SK-N-SH (cell line): Measurements from ENCODE around the gene B4GALNT3. TPM values are rescaled to one million over a fixed set of nuclear protein-coding genes. Genes with fewer than 3 reads are reported as not detected.

Experiments used
- CTCF ChIA-PET: fragments of 300-600, 350-600 bp; formaldehyde crosslinking; extraction: SDS; loops from one replicate; lab custom pipeline; 2021; lab: Yijun Ruan, JAX
- POLR2A ChIA-PET: fragments of 350-600 bp; sonication (Branson Sonifier 250); formaldehyde crosslinking; extraction: SDS; loops from one replicate; lab custom pipeline; 2020; ENCODE audit warnings: antibody characterized with exemption, inconsistent platforms; lab: Yijun Ruan, JAX
- DNase-seq: peaks from one replicate; pipeline ENCODE4 v3.0.0; 2012
- H2AFZ ChIP-seq: fragments of 200-600 bp; sonication (generic); 2 replicates; pipeline ENCODE4 v1.8.1; 2016; ENCODE audit warnings: antibody characterized with exemption, mild to moderate bottlenecking, low read depth
- H3F3A ChIP-seq: fragments of 200-600 bp; sonication (generic); replicated peaks from 2 replicates; pipeline ENCODE3; 2016; ENCODE audit warnings: antibody characterized with exemption, mild to moderate bottlenecking; ENCODE audit not compliant: insufficient read depth
- H3K27ac ChIP-seq, 2 experiments: fragments of 200-500 bp in 1 of 2; fragments of 200-600 bp in 1 of 2; sonication (Bioruptor generic) in 1 of 2; sonication (generic), shearing (Covaris generic) in 1 of 2; 2 replicates each; pipeline versions ENCODE4 v1.5.1 to v1.6.1; 2014 to 2016; ENCODE audit warnings: low read depth in 2 of 2, inconsistent platforms in 1 of 2, low read length in 1 of 2, mild to moderate bottlenecking in 1 of 2, mixed read lengths in 1 of 2
- H3K27me3 ChIP-seq: fragments of 200-600 bp; sonication (generic), shearing (Covaris generic); 2 replicates; pipeline ENCODE4 v1.6.1; 2016; ENCODE audit warnings: mixed run types; ENCODE audit not compliant: insufficient read depth
- H3K36me3 ChIP-seq, 2 experiments: fragments of 200-500 bp in 1 of 2; fragments of 200-600 bp in 1 of 2; sonication (Bioruptor generic) in 1 of 2; sonication (generic) in 1 of 2; replicated peaks in 1 of 2; 2 replicates each; pipeline versions ENCODE3 to v1.5.1; 2014 to 2016; ENCODE audit warnings: low read length in 1 of 2, mild to moderate bottlenecking in 1 of 2; ENCODE audit not compliant: insufficient read depth in 2 of 2, control insufficient read depth in 1 of 2
- H3K4me1 ChIP-seq, 2 experiments: fragments of 200-500 bp in 1 of 2; fragments of 200-600 bp in 1 of 2; sonication (Bioruptor generic) in 1 of 2; sonication (generic), shearing (Covaris generic) in 1 of 2; 2 replicates each; pipeline versions ENCODE4 v1.5.1 to v1.6.1; 2014 to 2016; ENCODE audit warnings: low read depth in 1 of 2, low read length in 1 of 2, mixed run types in 1 of 2; ENCODE audit not compliant: insufficient read depth in 2 of 2, control insufficient read depth in 1 of 2
- H3K4me2 ChIP-seq: fragments of 200-600 bp; sonication (generic), shearing (Covaris generic); 2 replicates; pipeline ENCODE4 v1.6.1; 2017; ENCODE audit warnings: mixed run types
- H3K4me3 ChIP-seq, 2 experiments: fragments of 200-500 bp in 1 of 2; fragments of 200-600 bp in 1 of 2; sonication (Bioruptor generic) in 1 of 2; sonication (generic), shearing (Covaris generic) in 1 of 2; 2 replicates each; pipeline versions ENCODE4 v1.5.1 to v1.8.1; 2014 to 2016; ENCODE audit warnings: low read depth in 2 of 2, inconsistent platforms in 1 of 2, low read length in 1 of 2, mild to moderate bottlenecking in 1 of 2, mixed read lengths in 1 of 2, moderate library complexity in 1 of 2
- H3K79me2 ChIP-seq: fragments of 200-600 bp; sonication (generic); 2 replicates; pipeline ENCODE4 v1.8.1; 2017; ENCODE audit warnings: mild to moderate bottlenecking; ENCODE audit not compliant: insufficient read depth
- H3K9ac ChIP-seq: fragments of 200-600 bp; sonication (generic); 2 replicates; pipeline ENCODE4 v1.6.1; 2017; ENCODE audit warnings: mixed run types
- H3K9me2 ChIP-seq: fragments of 200-600 bp; sonication (generic); 2 replicates; pipeline ENCODE4 v1.6.1; 2017; ENCODE audit warnings: mixed run types
- H3K9me3 ChIP-seq: fragments of 200-600 bp; sonication (generic); 2 replicates; pipeline ENCODE4 v1.6.1; 2017; ENCODE audit warnings: mixed run types, mild to moderate bottlenecking, moderate library complexity
- H4K20me1 ChIP-seq: fragments of 200-600 bp; sonication (generic); 2 replicates; pipeline ENCODE4 v1.6.1; 2017; ENCODE audit warnings: mild to moderate bottlenecking, mixed run types; ENCODE audit not compliant: insufficient read depth
- CTCF ChIP-seq: fragments of 200-600 bp; sonication (generic); IDR thresholded peaks from 2 replicates; pipeline ENCODE4 v1.6.1; 2017; ENCODE audit warnings: antibody characterized with exemption, mild to moderate bottlenecking, moderate library complexity
- EP300 ChIP-seq, 2 experiments: IDR thresholded peaks; 2 replicates each; pipeline versions ENCODE4 v1.4.0 to v1.6.1; 2012; ENCODE audit warnings: borderline replicate concordance in 1 of 2, low read depth in 1 of 2, low read length in 1 of 2
- FOSL2 ChIP-seq: IDR thresholded peaks from 2 replicates; pipeline ENCODE4 v1.4.0; 2012; ENCODE audit warnings: low read depth, mild to moderate bottlenecking, moderate library complexity, borderline replicate concordance
- FOXJ3 ChIP-seq: sonication (generic); formaldehyde crosslinking; IDR thresholded peaks from 2 replicates; pipeline ENCODE4 v1.5.1; 2020; ENCODE audit warnings: mild to moderate bottlenecking, missing genetic modification reagents
- FOXM1 ChIP-seq: IDR thresholded peaks from 2 replicates; pipeline ENCODE4 v1.4.0; 2012; ENCODE audit warnings: low read depth, mild to moderate bottlenecking
- GABPA ChIP-seq: IDR thresholded peaks from 2 replicates; pipeline ENCODE4 v1.4.0; 2012; ENCODE audit warnings: low read depth, mild to moderate bottlenecking
- IRF3 ChIP-seq: fragments of 150-350 bp; IDR thresholded peaks from 2 replicates; pipeline ENCODE4 v1.6.1; 2016; ENCODE audit warnings: mild to moderate bottlenecking, low read depth, low read length
- JUND ChIP-seq: IDR thresholded peaks from 2 replicates; pipeline ENCODE4 v1.4.0; 2012
- MXI1 ChIP-seq: IDR thresholded peaks from 2 replicates; pipeline ENCODE4 v1.6.1; 2012; ENCODE audit warnings: mild to moderate bottlenecking, low read depth, low read length, improper control_type of control experiment
- REST ChIP-seq: IDR thresholded peaks from 2 replicates; pipeline ENCODE4 v1.6.1; 2012; ENCODE audit warnings: mild to moderate bottlenecking, low read depth, low read length, moderate library complexity
- YY1 ChIP-seq: IDR thresholded peaks from 2 replicates; pipeline ENCODE4 v1.4.0; 2012; ENCODE audit warnings: low read depth, mild to moderate bottlenecking
- WGBS: methylation state at CpG from one replicate; pipeline ENCODE4 v1.1.6; 2017; ENCODE audit warnings: low lambda C conversion rate; 5-methylcytosine and 5-hydroxymethylcytosine counted together
- polyA plus RNA-seq, 3 experiments: library from polyadenylated mRNA; depleted of rRNA; stranded (reverse); fragments of >200 nt; gene quantifications; 2 replicates each; pipeline ENCODE4 v1.2.3, GENCODE V29; 2012

B4GALNT3 gene
- polyA plus RNA-seq, 1 of the 3 experiments (the other 2 are of a cell fraction): 0.53 TPM

- H3F3A ChIP-seq: no peaks in the 10 kb centered on the region
- H4K20me1 ChIP-seq: no peaks in the 10 kb centered on the region
- H3K4me2 ChIP-seq: no peak overlapping the region
- no peak overlapping the region for H3K9ac ChIP-seq
- POLR2A ChIA-PET: interaction anchor here (0.7 kb wide), 1 partner anchor 220 kb away, joined by 3 read pairs; no protein-coding TSS in a partner anchor
- 71% methylated on average over 9 of the region's 13 CpGs for WGBS
- H3K9me3 ChIP-seq: no peaks in the 10 kb centered on the region
- H3K4me3 ChIP-seq: no peak overlapping the region
- H3K9me2 ChIP-seq: no peaks in the 10 kb centered on the region
- DNase-seq: no peak
- no peak for TF ChIP-seq FOSL2
- no peak for TF ChIP-seq FOXM1
- no peak for TF ChIP-seq CTCF
- TF ChIP-seq MXI1: no peak
- no peak for TF ChIP-seq IRF3
- no peak for TF ChIP-seq GABPA
- TF ChIP-seq REST: no peak
- TF ChIP-seq JUND: no peak
- TF ChIP-seq YY1: no peak
- TF ChIP-seq FOXJ3: no peak
- TF ChIP-seq EP300 (IDR thresholded peaks at IDR 0.05; ENCODE audit: borderline replicate concordance in 1 of 2, low read depth in 1 of 2, low read length in 1 of 2): no peak
- TF ChIP-seq, all 33 proteins: peak for 0
- Histone ChIP-seq H3K27me3 (no peaks in the 10 kb centered on the region), H3K36me3 (no peaks in the 10 kb centered on the region), H3K4me1 (peaks cover 0 to 10% of the 10 kb centered on the region in 2 experiments; a peak in 2 of 4 replicates), H3K79me2 (no peaks in the 10 kb centered on the region), H3K27ac (no peak overlapping the region), H2AFZ (no peak overlapping the region)
- CTCF ChIA-PET: interaction anchor here (0.9 to 1.3 kb wide), 3 partner anchors 16 to 153 kb away, joined by 3 to 5 read pairs (median 4); no protein-coding TSS in a partner anchor
These were observed 138.3 kb downstream of the B4GALNT3 start for GRCh38 chr12:597926-598568.
